Astrocyte of the spinal cord (primary cell): ENCODE measurements around the gene PTMA.
A peak's percentile ranks its signal among the peaks of the same experiment; 100 is the strongest.

Source experiments
- DNase-seq: peaks from one replicate; pipeline ENCODE4 v3.0.0; 2011; ENCODE audit warnings: low read depth, low spot score
- H3K4me3 ChIP-seq: 2 replicates; pipeline ENCODE4 v1.5.1; 2011; ENCODE audit warnings: low read depth, mild to moderate bottlenecking, low read length, moderate library complexity
- in situ Hi-C: cut with HindIII; loops from 2 replicates; pipeline ENCODE4 v1.10.0; 2017; ENCODE audit warnings: low sequenced_read_pairs
- TF ChIP-seq, protein P1 (sequence below): IDR thresholded peaks from 2 replicates; pipeline ENCODE4 v1.5.1; 2012; ENCODE audit warnings: low read depth, mild to moderate bottlenecking, low read length, inconsistent platforms

Gene PTMA

GRCh38 chr2:231668981-231669380, 39.3 kb upstream of the PTMA start:
- TF ChIP-seq, protein P1, sequence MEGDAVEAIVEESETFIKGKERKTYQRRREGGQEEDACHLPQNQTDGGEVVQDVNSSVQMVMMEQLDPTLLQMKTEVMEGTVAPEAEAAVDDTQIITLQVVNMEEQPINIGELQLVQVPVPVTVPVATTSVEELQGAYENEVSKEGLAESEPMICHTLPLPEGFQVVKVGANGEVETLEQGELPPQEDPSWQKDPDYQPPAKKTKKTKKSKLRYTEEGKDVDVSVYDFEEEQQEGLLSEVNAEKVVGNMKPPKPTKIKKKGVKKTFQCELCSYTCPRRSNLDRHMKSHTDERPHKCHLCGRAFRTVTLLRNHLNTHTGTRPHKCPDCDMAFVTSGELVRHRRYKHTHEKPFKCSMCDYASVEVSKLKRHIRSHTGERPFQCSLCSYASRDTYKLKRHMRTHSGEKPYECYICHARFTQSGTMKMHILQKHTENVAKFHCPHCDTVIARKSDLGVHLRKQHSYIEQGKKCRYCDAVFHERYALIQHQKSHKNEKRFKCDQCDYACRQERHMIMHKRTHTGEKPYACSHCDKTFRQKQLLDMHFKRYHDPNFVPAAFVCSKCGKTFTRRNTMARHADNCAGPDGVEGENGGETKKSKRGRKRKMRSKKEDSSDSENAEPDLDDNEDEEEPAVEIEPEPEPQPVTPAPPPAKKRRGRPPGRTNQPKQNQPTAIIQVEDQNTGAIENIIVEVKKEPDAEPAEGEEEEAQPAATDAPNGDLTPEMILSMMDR, result no peak
- H3K4me3 ChIP-seq, result no peak overlapping the region
- DNase-seq, result no peak
- in situ Hi-C loops, result no loop called here

GRCh38 chr2:231671270-231672050, 36.9 kb upstream of the PTMA start:
- DNase-seq, result no peak
- no peak overlapping the region for H3K4me3 ChIP-seq
- TF ChIP-seq, protein P1, result no peak
- in situ Hi-C loops, result no loop called here

DNA sequence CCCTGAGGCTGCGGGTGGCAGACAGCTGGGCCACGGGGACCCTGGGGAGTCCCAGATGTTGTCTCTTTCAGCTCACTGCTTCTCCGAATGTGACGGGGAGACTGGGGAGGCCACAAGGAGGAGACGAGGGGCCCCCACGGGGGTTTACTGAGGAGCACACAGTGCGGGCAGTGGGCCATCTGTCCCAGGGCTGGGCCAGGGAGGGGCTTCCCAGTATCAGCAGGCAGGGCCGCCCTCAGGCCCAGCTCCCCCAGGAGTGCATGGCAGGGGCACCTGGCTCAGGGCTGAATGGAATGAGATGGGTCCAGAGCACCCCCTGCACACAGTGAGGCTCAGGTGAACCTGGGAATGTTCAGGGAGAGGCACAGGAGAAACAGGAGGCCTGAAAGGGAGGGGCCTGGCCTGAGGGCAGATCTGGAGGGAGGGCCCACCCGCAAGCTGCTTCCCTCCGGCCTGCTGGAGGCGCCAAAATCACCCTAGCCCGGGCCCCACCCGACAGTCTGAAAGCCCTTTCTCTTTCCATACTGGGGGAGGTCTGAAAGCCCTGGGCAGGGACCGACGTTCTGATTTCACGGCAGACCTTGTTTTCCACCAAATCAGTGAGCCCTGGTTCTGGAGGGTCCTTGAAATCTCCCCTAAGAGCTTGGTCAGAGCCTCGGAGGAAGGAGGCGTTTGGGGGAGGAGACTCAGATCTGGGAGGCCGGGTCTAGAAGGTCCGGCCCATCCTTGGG, 35.5 kb upstream of the PTMA start:
- no peak overlapping the region for H3K4me3 ChIP-seq
- in situ Hi-C loops, result no loop called here
- peak; percentile 44 for DNase-seq
- TF ChIP-seq, protein P1, result peak; percentile 43

- TF ChIP-seq, protein P1, result no peak
- peak; percentile 50 for DNase-seq
- H3K4me3 ChIP-seq, result no peak overlapping the region
- in situ Hi-C loops, result no loop called here
Measured at GRCh38 chr2:231673348-231673770, 35.0 kb upstream of the PTMA start.

GRCh38 chr2:231674587-231675338, 33.6 kb upstream of the PTMA start:
- TF ChIP-seq, protein P1, result peak; percentile 94
- peak; percentile 50 for DNase-seq
- in situ Hi-C loops, result no loop called here
- no peak overlapping the region for H3K4me3 ChIP-seq

- DNase-seq, result no peak
- in situ Hi-C loops, result no loop called here
- TF ChIP-seq, protein P1, result no peak
- no peak overlapping the region for H3K4me3 ChIP-seq
Measured at GRCh38 chr2:231676243-231676642, 32.1 kb upstream of the PTMA start.
